Vagina (tissue), 2 donors: ENCODE data around the gene LAMA2. TPM values are rescaled to one million over a fixed set of nuclear protein-coding genes. Genes with fewer than 3 reads are reported as not detected.

Source experiments
- DNase-seq, 2 donors: peaks; one replicate each; pipeline ENCODE4 v3.0.0-alpha.2; 2017; ENCODE audit errors: extremely low spot score in 2 of 2
- H3K27ac ChIP-seq: fragments of 200-600 bp; sonication (generic); one replicate; pipeline ENCODE4 v1.5.1; 2019
- H3K27me3 ChIP-seq: fragments of 200-600 bp; sonication (generic); one replicate; pipeline ENCODE4 v1.5.1; 2019
- H3K36me3 ChIP-seq, 2 donors: fragments of 200-600 bp; sonication (generic); one replicate each; pipeline ENCODE4 v1.5.1; 2017 to 2019
- H3K4me1 ChIP-seq: fragments of 200-600 bp; sonication (generic); one replicate; pipeline ENCODE4 v1.5.1; 2019
- H3K4me3 ChIP-seq, 2 donors: fragments of 200-600 bp; sonication (generic); 1 replicate in 1 of 2; 2 replicates in 1 of 2; pipeline ENCODE4 v1.5.1; 2016 to 2019
- H3K9me3 ChIP-seq: fragments of 200-600 bp; sonication (generic); one replicate; pipeline ENCODE4 v1.5.1; 2019
- CTCF ChIP-seq, 3 experiments: fragments of 450-650 bp in 2 of 3; fragments of 200-600 bp in 1 of 3; sonication (generic) in 1 of 3; IDR thresholded peaks; one replicate each; pipeline ENCODE4 v1.5.1; 2017 to 2019; ENCODE audit warnings: antibody characterized with exemption in 3 of 3, mild to moderate bottlenecking in 2 of 3, moderate library complexity in 2 of 3
- POLR2A ChIP-seq, 2 donors: fragments of 450-650 bp; IDR thresholded peaks; one replicate each; pipeline ENCODE4 v1.6.1; 2017; ENCODE audit warnings: antibody characterized with exemption in 2 of 2, mild to moderate bottlenecking in 2 of 2, moderate library complexity in 2 of 2
- POLR2AphosphoS5 ChIP-seq, 2 donors: sonication (generic); formaldehyde crosslinking; IDR thresholded peaks; one replicate each; pipeline ENCODE4 v1.9.0; 2017; ENCODE audit warnings: antibody characterized with exemption in 2 of 2, mild to moderate bottlenecking in 2 of 2, low read depth in 1 of 2; ENCODE audit not compliant: insufficient read depth in 1 of 2
- intact Hi-C: fragments of 100-400 bp; cut with DNase I; formaldehyde crosslinking; loops from one replicate; pipeline ENCODE4 v1.15.1; 2023
- total RNA-seq: library from RNA; depleted of rRNA; stranded (reverse); fragments of >200 nt; gene quantifications from one replicate; pipeline ENCODE4 v1.2.3, GENCODE V29; 2016

LAMA2 gene
- total RNA-seq, 1 donor from 2014 or later = 91.1 TPM

- intact Hi-C loops = no loop called here
- H3K9me3 ChIP-seq = no peaks in the 10 kb centered on the region
- H3K4me1 ChIP-seq = peaks cover 10% of the 10 kb centered on the region
- no peak overlapping the region for H3K4me3 ChIP-seq
- no peaks in the 10 kb centered on the region for H3K27me3 ChIP-seq
- peaks cover 0 to 8% of the 10 kb centered on the region in 2 donors for H3K36me3 ChIP-seq
- DNase-seq = no peak
- no peak for TF ChIP-seq CTCF (IDR thresholded peaks at IDR 0.05)
- TF ChIP-seq POLR2A (IDR thresholded peaks at IDR 0.05) = no peak
- no peak for TF ChIP-seq POLR2AphosphoS5 (IDR thresholded peaks at IDR 0.05; ENCODE audit: insufficient read depth in 1 of 2, low read depth in 1 of 2)
- H3K27ac ChIP-seq = no peak overlapping the region
Observed at GRCh38 chr6:129317931-129318820, 435.2 kb downstream of the LAMA2 start.

DNA sequence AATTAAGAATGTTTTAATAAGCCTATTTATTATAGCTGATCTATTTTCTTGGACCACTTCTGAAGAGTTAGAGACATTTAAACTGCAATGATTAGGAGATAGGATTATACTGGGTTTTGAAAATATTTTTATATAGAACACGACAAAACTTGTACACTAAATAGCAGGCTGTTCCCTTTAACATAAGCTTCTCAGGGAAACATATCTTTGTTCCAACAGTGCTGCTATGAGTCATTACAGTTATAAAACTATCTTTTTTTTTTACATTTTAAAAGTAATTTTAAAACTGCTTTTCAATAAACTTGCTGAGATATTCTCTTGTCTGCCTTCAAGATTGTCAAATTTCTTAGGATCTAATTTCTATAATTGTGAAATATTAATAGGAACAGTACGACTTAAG, 438.0 kb downstream of the LAMA2 start:
- intact Hi-C loops = no loop called here
- Histone ChIP-seq H3K4me3 (no peak overlapping the region), H3K27me3 (no peaks in the 10 kb centered on the region), H3K27ac (no peak overlapping the region), H3K4me1 (peaks cover 10% of the 10 kb centered on the region), H3K9me3 (no peaks in the 10 kb centered on the region), H3K36me3 (peaks cover 0 to 4% of the 10 kb centered on the region in 2 donors)
- DNase-seq = no peak
- TF ChIP-seq CTCF (IDR thresholded peaks at IDR 0.05) = no peak
- TF ChIP-seq POLR2A (IDR thresholded peaks at IDR 0.05) = no peak
- TF ChIP-seq POLR2AphosphoS5 (IDR thresholded peaks at IDR 0.05; ENCODE audit: insufficient read depth in 1 of 2, low read depth in 1 of 2) = no peak

DNA sequence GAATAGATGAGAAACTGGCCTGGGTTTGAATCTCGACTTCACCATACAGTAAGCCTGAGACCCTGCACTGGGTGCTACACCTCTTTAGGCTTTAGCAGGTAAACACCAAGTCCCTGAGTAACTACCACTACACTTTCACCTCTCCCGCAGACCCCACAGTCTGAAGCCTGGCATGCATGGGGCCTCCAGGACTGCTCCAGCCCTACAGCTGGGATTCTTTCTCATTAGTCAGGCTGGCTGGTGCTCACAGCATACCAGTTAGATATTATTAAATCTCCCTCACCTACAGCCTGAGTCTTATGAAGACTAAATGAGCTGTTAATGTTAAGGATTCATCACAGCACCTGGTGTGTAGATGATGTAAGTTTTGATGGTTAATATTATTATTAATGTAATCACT, 438.4 kb downstream of the LAMA2 start:
- H3K9me3 ChIP-seq = no peaks in the 10 kb centered on the region
- peaks cover 0 to 4% of the 10 kb centered on the region in 2 donors for H3K36me3 ChIP-seq
- DNase-seq = no peak
- H3K4me1 ChIP-seq = peaks cover 10% of the 10 kb centered on the region
- no peak overlapping the region for H3K4me3 ChIP-seq
- intact Hi-C loops = no loop called here
- no peak overlapping the region for H3K27ac ChIP-seq
- TF ChIP-seq POLR2A (IDR thresholded peaks at IDR 0.05) (no peak), CTCF (IDR thresholded peaks at IDR 0.05) (no peak), POLR2AphosphoS5 (IDR thresholded peaks at IDR 0.05; ENCODE audit: insufficient read depth in 1 of 2, low read depth in 1 of 2) (no peak)
- H3K27me3 ChIP-seq = no peaks in the 10 kb centered on the region

GRCh38 chr6:129324345-129324744, 441.4 kb downstream of the LAMA2 start:
- peaks cover 0 to 4% of the 10 kb centered on the region in 2 donors for H3K36me3 ChIP-seq
- intact Hi-C loops = no loop called here
- no peak for DNase-seq

More at GRCh38 chr6:129324345-129324744, 441.4 kb downstream of the LAMA2 start:
- no peak overlapping the region for H3K4me3 ChIP-seq
- H3K4me1 ChIP-seq = no peaks in the 10 kb centered on the region
- TF ChIP-seq CTCF (IDR thresholded peaks at IDR 0.05) (no peak), POLR2AphosphoS5 (IDR thresholded peaks at IDR 0.05; ENCODE audit: insufficient read depth in 1 of 2, low read depth in 1 of 2) (no peak), POLR2A (IDR thresholded peaks at IDR 0.05) (no peak)
- no peak overlapping the region for H3K27ac ChIP-seq
- H3K27me3 ChIP-seq = no peaks in the 10 kb centered on the region
- no peaks in the 10 kb centered on the region for H3K9me3 ChIP-seq
